HG02970 (cell line): Measurements from ENCODE around the gene TMPRSS5.

Experiments used
- ATAC-seq: cut with Tn5 transposase; IDR thresholded peaks from one replicate; pipeline ENCODE4 v1.9.1; 2021; ENCODE audit warnings: mild to moderate bottlenecking, moderate library complexity, moderate number of reproducible peaks; ENCODE audit not compliant: unreplicated experiment, low FRiP score

Gene TMPRSS5

DNA sequence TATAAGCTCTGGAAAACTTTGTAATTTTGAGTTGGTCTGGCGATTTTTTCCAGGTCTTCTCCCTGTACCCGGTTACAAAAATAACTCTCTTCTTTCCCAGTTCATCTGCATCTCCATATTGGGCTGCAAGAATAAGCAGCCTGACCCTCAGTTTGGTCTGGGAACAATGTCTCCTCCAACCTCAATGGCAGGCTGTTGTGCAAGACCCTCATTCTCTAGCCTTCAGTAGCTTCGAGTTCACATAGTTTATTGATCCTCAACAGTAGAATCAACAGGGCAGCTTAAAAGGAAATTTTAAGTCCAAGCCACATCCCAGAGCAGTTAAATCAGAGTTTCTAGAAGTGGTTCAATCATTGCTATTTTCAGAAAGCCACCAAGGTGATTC lies 35.3 kb downstream of the TMPRSS5 start:
- no peak for ATAC-seq

DNA sequence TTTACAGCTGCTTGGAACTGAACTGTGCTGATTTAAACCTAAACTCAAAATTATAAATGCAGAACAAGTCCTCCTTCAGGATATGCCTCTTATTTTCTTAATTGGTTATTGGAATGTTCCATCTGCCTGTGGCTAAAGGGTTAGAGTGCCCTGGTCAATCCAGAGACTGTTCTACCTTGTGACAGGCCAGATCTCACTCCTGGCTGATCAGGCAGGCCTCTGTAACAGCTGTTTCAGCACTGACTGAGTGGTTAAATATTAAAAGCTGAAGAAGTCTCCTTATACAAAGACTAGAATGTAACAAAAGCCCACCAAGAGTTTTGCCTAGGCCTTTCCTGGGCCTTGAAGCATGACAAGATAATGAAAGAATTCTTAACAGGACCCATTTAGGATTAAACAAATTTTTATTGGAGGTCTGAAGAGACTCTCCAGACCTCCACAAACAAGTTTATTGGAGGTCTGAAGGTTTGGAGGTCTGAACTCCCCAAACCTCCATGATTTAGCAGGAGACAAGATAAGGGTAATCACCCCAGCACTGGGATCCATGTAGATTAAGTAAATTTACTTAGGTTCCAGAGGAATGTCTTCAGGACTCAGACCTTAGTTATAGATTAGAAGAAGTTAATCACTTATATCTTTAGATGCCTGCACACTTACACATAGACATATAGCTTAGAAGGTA lies 35.8 kb downstream of the TMPRSS5 start:
- ATAC-seq: no peak

DNA sequence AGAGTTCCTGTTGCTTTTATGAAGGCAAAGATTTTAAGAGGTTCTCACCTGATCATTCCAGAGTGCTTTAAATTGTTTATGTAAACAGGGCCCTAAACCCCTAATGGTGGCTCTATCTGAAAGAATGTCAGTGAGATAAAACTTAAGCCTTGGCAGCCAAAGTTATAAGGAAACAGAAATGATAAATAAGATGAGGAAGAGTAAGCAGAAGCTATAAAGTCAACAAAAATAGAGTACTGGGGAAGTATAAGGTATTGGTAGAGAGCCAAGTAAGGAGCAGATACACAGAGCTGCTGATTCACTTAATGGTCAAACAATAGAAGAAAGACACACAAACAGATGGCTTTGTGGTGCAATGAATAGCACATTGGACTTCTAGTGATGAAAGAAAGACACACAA lies 37.9 kb downstream of the TMPRSS5 start:
- ATAC-seq: no peak

DNA sequence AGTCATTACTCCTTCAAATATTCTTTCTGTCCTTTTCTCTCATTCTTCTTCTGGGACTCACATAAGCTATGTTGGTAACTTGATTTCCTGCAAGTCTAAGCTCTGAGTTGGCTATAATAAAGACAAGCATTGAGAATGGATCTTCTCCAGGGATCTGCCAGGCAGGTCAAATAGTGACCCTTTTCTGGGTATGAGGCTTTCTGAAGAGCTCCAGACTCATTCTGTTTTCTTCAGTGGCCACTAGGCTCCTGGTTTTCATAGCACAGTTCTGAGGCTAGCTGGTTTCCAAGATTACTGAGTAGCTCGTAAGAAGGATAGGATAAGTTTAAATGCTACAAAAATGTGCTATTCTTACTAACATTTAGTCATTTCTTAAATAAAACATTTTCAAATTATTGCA lies 38.3 kb downstream of the TMPRSS5 start:
- ATAC-seq: no peak

DNA sequence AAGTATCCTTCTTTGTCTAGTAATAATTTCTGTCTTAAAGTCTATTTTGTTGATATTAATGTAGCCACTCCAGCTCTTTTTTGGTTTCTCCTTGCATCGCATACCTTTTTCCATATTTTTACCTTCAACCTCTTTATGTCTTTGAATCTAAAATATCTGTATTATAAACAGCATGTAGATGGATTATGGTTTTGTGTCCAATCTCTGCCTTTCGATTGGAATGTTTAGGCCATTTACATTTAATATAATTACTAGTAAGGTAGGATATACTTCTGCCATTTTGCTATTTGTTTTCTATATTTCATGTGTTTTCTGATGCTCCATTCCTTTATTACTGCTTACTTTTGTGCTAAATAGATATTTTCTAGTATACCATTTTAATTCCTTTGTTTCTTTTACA lies 39.5 kb downstream of the TMPRSS5 start:
- no peak for ATAC-seq

DNA sequence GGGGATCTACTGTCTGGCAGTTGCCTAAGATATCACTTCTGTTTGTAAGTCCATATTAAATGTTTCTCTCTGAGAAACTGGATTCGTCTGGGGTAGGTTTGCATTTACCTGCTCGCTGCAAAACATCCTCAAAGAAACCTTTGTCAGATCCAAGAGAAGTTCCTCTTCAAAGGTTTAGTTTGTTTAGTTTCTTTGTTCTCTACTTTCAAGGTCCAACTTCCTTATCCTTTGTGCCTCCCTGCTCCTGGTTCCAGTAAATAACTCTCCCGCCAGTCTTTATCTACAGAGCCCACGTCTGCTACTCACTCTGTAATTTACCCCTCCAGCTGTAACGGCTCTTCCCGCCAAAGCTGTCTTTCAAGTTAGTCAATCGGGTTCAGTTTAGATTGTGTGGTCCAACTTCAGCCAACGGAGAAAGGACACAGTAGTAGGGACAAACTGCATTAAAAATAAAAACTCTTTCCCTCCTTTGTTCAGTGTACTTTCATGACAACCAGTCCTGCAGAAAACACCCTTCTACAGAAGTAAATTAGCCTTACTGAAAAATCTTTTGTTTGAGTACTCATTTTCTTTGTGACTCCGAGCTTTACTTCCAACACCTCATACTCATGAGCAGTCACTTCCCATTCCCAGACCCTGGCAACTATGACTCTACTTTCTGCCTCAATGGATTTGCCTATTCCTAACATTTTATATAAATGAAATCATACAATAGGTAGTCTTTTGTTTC lies 41.0 kb downstream of the TMPRSS5 start:
- no peak for ATAC-seq

DNA sequence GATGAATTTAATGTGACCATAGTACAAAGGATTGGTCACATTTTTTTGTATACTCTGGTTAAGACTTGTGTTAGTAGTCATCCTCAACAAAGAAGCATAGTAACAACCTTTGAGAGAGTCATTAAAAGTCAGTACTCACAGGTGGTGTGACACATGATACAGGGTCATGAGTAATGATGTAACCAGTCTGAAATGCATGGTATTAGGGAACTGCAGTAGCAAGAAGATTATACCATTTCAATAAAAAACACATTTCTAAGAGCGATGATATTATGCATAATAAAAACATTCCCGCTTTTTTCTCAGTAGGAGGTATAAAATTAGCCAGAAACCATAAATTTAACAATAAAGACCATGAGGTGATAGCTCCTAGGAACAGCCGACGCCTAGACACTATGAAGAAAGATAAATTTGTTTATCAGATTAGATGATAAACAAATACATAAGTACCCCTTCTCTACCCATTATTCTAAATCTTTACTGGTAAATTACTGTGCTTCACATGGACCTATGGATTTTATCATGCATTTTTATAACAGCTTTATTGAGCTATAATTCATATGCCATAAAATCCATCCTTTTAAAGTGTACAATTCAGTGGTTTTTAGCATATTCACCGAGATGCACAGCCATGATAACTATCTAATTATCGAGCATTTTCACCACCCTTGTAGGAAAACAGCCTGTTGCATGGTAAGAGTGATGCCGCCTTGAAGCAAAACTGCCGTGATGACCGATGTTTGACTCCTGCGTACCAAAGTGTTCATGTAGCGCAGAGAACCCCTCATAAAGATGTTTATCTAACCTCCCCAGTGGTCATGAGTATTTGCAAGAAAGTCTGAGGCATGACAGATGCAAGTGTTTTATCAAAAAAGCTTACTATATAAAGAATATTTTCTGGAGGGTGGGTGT lies 41.8 kb downstream of the TMPRSS5 start:
- ATAC-seq: no peak

DNA sequence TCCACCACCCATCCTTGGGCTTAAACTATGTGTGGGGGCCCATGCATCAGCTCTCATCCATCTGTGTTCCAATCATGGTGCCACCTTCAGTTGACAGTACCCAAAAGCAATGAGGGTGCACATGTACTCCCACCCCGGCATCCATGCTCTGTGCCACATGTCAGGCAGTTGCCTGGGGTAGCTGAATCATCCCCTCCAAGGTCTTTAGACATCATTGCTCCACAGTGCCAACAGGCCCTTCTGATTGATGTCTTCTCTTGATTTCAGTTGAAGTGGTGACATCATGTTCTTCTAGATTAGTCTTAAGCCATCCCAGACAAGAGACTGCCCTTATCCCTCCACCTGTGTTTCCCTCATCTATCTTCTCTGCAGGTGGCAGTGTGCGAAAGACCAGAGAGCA lies 42.5 kb downstream of the TMPRSS5 start:
- ATAC-seq: no peak

DNA sequence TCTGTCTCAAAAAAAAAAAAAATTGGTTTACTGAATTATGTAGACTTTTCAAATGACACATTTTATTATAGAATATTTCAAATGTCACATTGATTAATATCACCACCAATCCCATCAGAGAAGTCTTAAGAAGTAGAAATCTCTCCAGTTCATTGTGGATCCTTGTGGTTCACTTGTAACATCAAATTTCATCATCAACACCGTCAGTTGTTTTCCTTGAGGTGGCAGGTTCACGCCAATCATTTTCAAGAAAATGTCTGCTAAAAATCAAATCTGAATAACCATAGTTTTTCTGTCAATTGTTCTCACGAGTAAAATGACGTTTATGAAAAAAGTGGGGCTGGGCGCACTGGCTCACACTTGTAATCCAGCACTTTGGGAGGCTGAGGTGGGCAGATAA lies 50.3 kb downstream of the TMPRSS5 start:
- no peak for ATAC-seq

DNA sequence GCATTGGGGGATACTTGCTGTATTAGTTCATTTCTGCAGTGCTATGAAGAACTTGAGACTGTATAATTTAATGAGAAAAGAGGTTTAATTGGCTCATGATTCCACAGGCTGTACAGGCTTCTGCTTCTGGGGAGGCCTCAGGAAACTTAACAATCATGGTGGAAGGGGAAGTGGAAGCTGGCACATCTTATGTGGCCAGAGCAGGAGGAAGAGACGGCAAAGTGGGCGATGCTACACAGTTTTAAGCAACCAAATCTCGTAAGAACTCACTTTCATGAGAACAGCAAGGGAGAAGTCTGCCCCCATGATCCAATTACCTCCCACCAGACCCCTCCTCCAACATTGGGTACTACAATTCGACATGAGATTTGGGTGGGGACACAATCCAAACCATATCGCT lies 55.1 kb downstream of the TMPRSS5 start:
- no peak for ATAC-seq

DNA sequence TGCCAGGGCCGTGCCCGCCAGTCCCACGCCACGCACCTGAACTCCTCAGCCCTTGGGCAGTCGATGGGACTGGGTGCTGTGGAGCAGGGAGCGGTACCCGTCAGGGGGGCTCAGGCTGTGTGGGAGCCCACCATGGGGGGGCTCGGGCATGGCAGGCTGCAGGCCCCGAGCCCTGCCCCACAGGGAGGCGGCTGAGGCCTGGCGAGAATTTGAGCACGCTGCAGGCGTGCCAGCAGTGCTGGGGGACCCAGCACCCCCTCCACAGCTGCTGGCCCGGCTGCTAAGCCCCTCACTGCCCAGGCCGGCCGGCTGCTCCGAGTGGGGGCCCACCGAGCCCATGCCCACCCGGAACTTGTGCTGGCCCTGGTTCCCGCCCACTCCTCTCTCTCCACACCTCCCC lies 56.8 kb downstream of the TMPRSS5 start:
- no peak for ATAC-seq

DNA sequence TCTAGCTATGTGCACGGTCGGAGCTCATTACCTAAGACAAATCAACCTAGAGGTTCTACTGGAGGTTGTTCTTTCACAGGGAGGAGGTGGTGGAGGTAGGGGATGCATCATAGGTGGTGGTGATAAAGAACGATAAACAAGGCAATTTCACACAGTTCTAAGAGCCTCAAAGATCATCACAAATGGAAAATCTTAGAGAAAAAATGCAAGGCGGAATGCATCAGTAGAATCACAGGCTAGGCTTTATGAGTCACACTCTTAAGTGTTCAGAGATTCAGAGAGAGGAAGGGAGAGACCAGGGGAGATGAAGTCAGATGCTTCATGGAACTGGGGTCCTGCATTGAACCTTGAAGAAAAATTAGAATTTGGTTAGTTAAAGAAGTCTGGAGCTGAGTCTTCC lies 58.3 kb downstream of the TMPRSS5 start:
- no peak for ATAC-seq

DNA sequence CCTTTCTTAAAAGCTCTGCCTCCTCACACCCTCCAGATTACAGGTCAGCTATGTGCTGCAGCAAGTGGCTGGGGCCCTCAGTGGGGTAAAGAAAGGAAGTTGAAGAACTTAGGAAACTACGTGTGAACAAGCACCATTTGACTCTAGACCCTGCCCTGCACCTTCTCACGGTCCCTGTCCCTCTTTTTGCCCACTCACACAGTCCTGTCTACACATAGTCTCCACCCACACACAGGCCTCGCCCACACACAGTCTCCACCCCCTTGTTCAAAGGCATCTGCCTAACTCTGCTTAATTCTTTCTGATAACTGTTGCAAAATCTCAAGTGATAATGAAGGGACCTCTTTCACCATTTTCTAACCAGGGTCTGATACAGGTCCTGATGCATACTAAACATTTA lies 59.0 kb downstream of the TMPRSS5 start:
- no peak for ATAC-seq

DNA sequence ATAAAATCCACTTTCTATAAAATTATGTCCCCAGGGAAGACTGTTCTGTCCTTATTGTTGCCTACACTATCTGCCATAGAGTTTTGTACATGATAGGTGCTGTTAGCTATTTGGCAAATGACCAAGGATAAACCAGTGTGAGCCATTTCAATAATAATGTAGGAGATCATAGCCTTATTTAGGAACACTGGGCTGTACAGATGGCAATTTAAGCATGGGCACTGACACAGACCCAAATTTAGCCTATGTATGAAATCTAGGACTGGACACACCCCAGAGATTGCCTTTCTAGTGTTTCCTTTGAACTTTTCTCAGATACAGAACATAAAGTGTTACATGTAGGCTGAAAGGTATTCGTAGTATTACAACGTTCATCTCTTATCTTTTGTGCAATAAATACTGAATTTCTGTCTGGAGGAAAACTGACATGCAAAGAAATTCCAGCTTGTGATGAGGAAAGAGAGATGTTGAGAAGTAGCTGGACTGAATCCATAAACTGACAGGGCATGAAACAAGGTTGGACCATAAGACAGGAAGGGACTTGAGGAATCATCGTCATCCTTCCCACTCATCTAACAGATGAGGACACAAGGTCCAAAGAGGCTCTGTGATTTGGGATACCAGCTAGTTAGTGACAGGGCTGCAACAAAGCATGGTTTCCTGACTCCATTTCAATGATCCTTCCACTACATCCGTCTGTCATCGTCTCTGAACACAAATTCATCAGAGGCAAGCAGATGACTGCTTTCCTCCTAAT lies 60.3 kb downstream of the TMPRSS5 start:
- no peak for ATAC-seq

DNA sequence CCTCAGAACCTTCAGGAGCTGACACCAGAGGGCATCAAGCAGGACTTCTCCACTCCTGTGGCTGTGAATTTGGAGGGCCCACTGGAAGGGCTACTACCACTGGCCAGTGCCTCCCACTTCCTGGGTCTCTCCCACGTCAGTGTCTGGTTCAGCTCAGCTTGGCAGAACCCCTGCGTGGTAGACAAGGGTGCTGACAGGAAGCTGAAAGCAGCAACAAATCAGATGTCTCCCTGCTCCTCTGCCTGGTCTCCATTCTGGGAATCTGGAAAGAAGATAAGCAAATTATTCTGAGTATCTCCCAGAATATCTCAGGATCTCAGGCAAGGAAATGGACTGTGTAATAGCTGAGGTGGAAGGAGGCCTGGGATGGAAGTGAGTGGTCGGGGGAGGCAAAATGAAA lies 61.5 kb downstream of the TMPRSS5 start:
- ATAC-seq: no peak

DNA sequence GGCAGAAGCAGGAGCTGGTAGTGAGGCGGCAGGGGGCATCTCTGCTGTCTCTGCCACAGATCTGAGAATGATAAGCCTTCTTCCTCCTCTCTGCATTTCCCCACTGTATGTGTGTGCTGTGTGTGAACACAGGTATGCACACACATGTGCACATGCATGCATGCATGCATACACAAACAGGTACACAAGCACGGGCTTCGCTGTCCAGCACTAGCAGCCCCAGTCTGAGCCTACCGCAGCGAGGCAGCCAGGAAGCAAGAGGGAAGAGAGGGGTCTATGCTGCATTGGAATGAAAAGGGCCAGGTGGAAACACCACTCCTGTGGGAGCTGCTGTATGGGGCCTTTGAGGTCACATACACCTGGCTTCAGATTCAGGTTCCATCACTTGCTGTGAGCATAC lies 62.4 kb downstream of the TMPRSS5 start:
- ATAC-seq: no peak

DNA sequence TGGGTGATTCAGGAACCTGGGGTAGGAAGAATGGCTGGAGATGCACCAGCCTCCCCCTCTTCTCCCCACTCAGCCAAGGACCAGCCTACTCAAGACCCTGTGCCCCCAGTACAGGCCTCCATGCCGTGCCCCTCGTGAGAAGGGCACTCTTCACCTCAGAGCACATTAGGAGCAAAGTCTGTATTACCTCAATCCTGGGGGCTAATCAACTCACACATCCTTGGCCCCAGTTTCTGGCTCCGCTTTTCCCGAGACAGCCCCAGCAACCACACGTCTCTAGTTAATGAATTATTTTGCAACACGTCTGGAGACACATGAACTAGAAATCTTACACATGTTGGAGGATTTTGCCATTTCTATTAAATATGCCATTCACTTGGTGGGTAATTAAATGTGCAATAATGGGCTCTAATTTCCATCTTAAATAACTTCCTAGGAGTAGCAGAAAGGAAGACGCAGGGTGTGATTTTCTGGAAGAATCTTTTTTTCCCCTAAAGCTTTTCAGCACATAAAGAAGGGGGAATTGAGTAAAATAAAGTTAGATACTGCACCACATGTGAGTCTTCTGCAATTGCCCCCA lies 63.0 kb downstream of the TMPRSS5 start:
- ATAC-seq: no peak

DNA sequence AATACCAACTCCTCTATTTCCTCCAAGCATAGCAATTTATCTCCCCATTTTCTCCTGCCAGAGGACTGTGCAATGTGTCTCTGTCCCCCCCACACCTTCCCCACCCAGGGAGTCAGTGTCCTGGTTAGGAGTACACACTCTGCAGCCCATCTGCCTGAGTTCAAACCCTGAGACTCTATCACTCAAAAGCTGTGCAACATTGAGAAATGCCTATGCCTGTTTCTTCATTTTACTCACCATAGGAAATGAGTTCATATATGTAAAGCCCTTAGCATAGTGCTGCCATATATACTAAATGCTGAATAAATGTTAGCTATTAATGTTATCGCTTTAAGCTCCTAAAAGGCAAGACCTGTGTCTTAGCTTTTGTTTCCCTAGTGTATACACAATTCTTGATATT lies 64.0 kb downstream of the TMPRSS5 start:
- ATAC-seq: no peak

DNA sequence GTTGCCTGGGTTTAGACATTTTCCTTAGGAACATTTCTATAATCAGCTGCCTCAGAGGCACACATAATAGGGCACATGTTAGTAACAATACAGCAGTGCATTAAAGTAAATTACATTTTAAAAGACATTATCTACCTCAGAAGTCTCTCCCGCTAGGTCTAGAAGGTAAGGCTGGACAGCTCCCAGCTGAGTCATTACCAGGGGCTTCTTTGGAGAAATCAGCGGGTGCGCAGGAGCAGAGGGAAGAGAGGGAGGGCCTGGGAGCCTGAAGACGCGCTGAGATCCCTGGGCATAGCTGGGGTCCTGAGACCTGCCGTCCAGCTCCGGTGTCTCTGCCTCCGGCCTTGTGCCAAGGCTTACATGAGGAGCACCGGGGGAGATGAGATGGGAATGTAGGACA lies 67.7 kb downstream of the TMPRSS5 start:
- no peak for ATAC-seq

DNA sequence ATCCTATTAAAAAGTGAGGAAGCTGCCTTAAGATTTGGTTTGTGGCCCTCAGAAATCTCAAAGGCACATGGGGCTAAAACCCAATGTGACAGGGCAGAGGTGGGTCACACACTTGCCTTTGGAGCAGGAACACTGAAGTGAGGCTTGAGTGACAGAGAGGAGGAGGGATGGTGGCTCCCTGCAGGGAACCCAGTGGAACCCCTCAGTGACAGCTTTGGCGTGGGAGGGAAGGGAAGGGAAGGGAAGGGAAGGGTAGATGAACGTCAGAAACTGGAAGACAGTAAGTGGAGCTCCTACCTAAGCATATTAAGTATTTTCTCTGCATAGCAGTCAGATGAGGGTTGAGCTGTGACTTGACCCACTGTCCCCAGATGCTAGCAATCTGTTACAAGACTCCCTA lies 68.5 kb downstream of the TMPRSS5 start:
- ATAC-seq: no peak
